Mucosa of descending colon (tissue), 3 donors: ENCODE results near the gene NXNL2. TPM values are rescaled to one million over a fixed set of nuclear protein-coding genes. Genes with fewer than 3 reads are reported as not detected.

Source experiments
- ATAC-seq: fragments of 200-7000 bp; cut with Tn5 transposase; one replicate; pipeline ENCODE4 v1.9.1; 2020; ENCODE audit warnings: mild to moderate bottlenecking, moderate library complexity
- DNase-seq, 3 donors: peaks; one replicate each; pipeline ENCODE4 v3.0.0-alpha.2; 2020
- H3K36me3 ChIP-seq: fragments of 200-600 bp; one replicate; pipeline ENCODE4 v1.8.0; 2021; ENCODE audit warnings: low read depth, mild to moderate bottlenecking
- H3K4me1 ChIP-seq: fragments of 200-600 bp; one replicate; pipeline ENCODE4 v1.8.0; 2021; ENCODE audit warnings: low read depth, mild to moderate bottlenecking
- H3K4me3 ChIP-seq: fragments of 200-600 bp; one replicate; pipeline ENCODE4 v1.8.0; 2021; ENCODE audit warnings: mild to moderate bottlenecking
- H3K9me3 ChIP-seq: fragments of 200-600 bp; one replicate; pipeline ENCODE4 v1.8.0; 2021; ENCODE audit warnings: mild to moderate bottlenecking
- CTCF ChIP-seq: fragments of 200-600 bp; IDR thresholded peaks from one replicate; pipeline ENCODE4 v1.8.0; 2022; ENCODE audit warnings: antibody characterized with exemption, mild to moderate bottlenecking
- intact Hi-C, 2 donors: fragments of 100-400 bp; cut with DNase I in 1 of 2; cut with micrococcal nuclease in 1 of 2; formaldehyde crosslinking; loops; one replicate each; pipeline versions ENCODE4 v1.11.0 to v1.11.1; 2022; cut with DNase I, micrococcal nuclease
- total RNA-seq, 3 donors: library from RNA; stranded (reverse); fragmentation: NEBNext Ultra II Directional in 2 of 3; extraction: Animal tissue kit (Norgen Biotek cat#: 25700) in 2 of 3; gene quantifications; one replicate each; pipeline versions ENCODE4 v1.2.1 to v1.2.4, GENCODE V29; 2021 to 2023
- donor health status: DM: no; HTN: no; CAD: no; lungs with moderate emphysema.
- donor health status: DM: no; HTN: no; CAD: no.
- donor health status: DM: no; HTN: yes; CAD: no.

The NXNL2 gene
- total RNA-seq, 3 donors from 2014 or later: not detected

- Histone ChIP-seq H3K4me3 (no peak overlapping the region), H3K9me3 (no peaks in the 10 kb centered on the region), H3K4me1 (no peaks in the 10 kb centered on the region), H3K36me3 (no peaks in the 10 kb centered on the region)
- no peak for TF ChIP-seq CTCF
- DNase-seq: no peak
- intact Hi-C loops: no loop called here
- no peak for ATAC-seq
These were observed 49.1 kb downstream of the NXNL2 start for GRCh38 chr9:88583901-88584596.

- intact Hi-C loops: no loop called here
- no peaks in the 10 kb centered on the region for H3K9me3 ChIP-seq
- no peaks in the 10 kb centered on the region for H3K36me3 ChIP-seq
- TF ChIP-seq CTCF: no peak
- no peak for DNase-seq
- no peak overlapping the region for H3K4me3 ChIP-seq
- H3K4me1 ChIP-seq: no peaks in the 10 kb centered on the region
- no peak for ATAC-seq
These were observed 50.4 kb downstream of the NXNL2 start for GRCh38 chr9:88585426-88585825.

GRCh38 chr9:88586452-88586851, 51.5 kb downstream of the NXNL2 start:
- Histone ChIP-seq H3K36me3 (no peaks in the 10 kb centered on the region), H3K4me1 (no peaks in the 10 kb centered on the region), H3K9me3 (no peaks in the 10 kb centered on the region), H3K4me3 (no peak overlapping the region)
- no peak for TF ChIP-seq CTCF
- DNase-seq (peak in 1 of 3 donors; percentile 16), ATAC-seq (no peak)
- intact Hi-C loops: no loop called here

GRCh38 chr9:88587182-88587581, 52.2 kb downstream of the NXNL2 start:
- H3K9me3 ChIP-seq: no peaks in the 10 kb centered on the region
- DNase-seq (peak in 2 of 3 donors; percentile 79 to 84), ATAC-seq (peak; percentile 82)
- H3K4me1 ChIP-seq: no peaks in the 10 kb centered on the region
- no peak for TF ChIP-seq CTCF
- no peak overlapping the region for H3K4me3 ChIP-seq
- intact Hi-C loops: no loop called here
- H3K36me3 ChIP-seq: no peaks in the 10 kb centered on the region

GRCh38 chr9:88587885-88588649, 53.1 kb downstream of the NXNL2 start:
- intact Hi-C loops: no loop called here
- TF ChIP-seq CTCF: no peak
- Histone ChIP-seq H3K36me3 (no peaks in the 10 kb centered on the region), H3K9me3 (no peaks in the 10 kb centered on the region), H3K4me3 (no peak overlapping the region), H3K4me1 (no peaks in the 10 kb centered on the region)
- DNase-seq: no peak
- ATAC-seq: no peak
